GM12878 (cell line): ENCODE results near the gene CELSR1. TPM values are rescaled to one million over a fixed set of nuclear protein-coding genes. Genes with fewer than 3 reads are reported as not detected.
A peak's percentile ranks its signal among the peaks of the same experiment; 100 is the strongest.

Experiments used
- ATF3 ChIP-seq: IDR thresholded peaks from 2 replicates; pipeline ENCODE4 v1.6.1; 2011; ENCODE audit warnings: low read depth, mild to moderate bottlenecking, low read length, moderate library complexity, borderline replicate concordance; ENCODE audit errors: extremely low read depth
- BHLHE40 ChIP-seq, 2 experiments: fragments of 450-650 bp in 1 of 2; IDR thresholded peaks; 2 replicates each; pipeline ENCODE4 v1.6.1; 2011 to 2017; ENCODE audit warnings: low read depth in 2 of 2, borderline replicate concordance in 1 of 2, improper control_type of control experiment in 1 of 2, low read length in 1 of 2, mild to moderate bottlenecking in 1 of 2
- E2F8 ChIP-seq: fragments of 450-650 bp; IDR thresholded peaks from 2 replicates; pipeline ENCODE4 v1.6.1; 2018; ENCODE audit warnings: mild to moderate bottlenecking, low read depth, moderate library complexity; ENCODE audit not compliant: partially characterized antibody
- HCFC1 ChIP-seq: fragments of 150-350 bp; IDR thresholded peaks from 2 replicates; pipeline ENCODE4 v1.6.1; 2014; ENCODE audit warnings: low read length
- HDAC2 ChIP-seq: fragments of 200-600 bp; sonication (generic); IDR thresholded peaks from 2 replicates; pipeline ENCODE4 v1.6.1; 2017
- HSF1 ChIP-seq: fragments of 150-350 bp; IDR thresholded peaks from 2 replicates; pipeline ENCODE4 v1.6.1; 2014; ENCODE audit warnings: mild to moderate bottlenecking, low read depth, low read length
- IRF4 ChIP-seq: IDR thresholded peaks from 2 replicates; pipeline ENCODE4 v1.6.1; 2011; ENCODE audit warnings: low read depth, low read length
- KDM1A ChIP-seq: fragments of 200-600 bp; sonication (generic); IDR thresholded peaks from 2 replicates; pipeline ENCODE4 v1.6.1; 2016; ENCODE audit warnings: borderline replicate concordance
- NFXL1 ChIP-seq: fragments of 450-650 bp; IDR thresholded peaks from 2 replicates; pipeline ENCODE4 v1.6.1; 2017; ENCODE audit warnings: antibody characterized with exemption, mild to moderate bottlenecking, borderline replicate concordance
- NFYB ChIP-seq: IDR thresholded peaks from 2 replicates; pipeline ENCODE4 v1.6.1; 2011; ENCODE audit warnings: low read depth, mild to moderate bottlenecking, low read length, improper control_type of control experiment, moderate library complexity; ENCODE audit not compliant: insufficient read depth
- PAX5 ChIP-seq: IDR thresholded peaks from 2 replicates; pipeline ENCODE4 v1.6.1; 2011; ENCODE audit warnings: low read depth, low read length, borderline replicate concordance
- PBX3 ChIP-seq: IDR thresholded peaks from 2 replicates; pipeline ENCODE4 v1.6.1; 2011; ENCODE audit warnings: mild to moderate bottlenecking, low read depth, low read length, moderate library complexity; ENCODE audit not compliant: insufficient replicate concordance
- POLR2AphosphoS5 ChIP-seq: IDR thresholded peaks from 2 replicates; pipeline ENCODE4 v1.6.1; 2011; ENCODE audit warnings: mild to moderate bottlenecking, low read length, inconsistent platforms
- POU2F2 ChIP-seq: IDR thresholded peaks from 3 replicates; pipeline ENCODE4 v1.6.1; 2011; ENCODE audit warnings: low read depth, mild to moderate bottlenecking, low read length, borderline replicate concordance
- RAD21 ChIP-seq: IDR thresholded peaks from 2 replicates; pipeline ENCODE4 v1.6.1; 2011; ENCODE audit warnings: mild to moderate bottlenecking, low read depth, low read length, moderate library complexity; ENCODE audit not compliant: insufficient read depth
- RAD51 ChIP-seq: fragments of 450-650 bp; IDR thresholded peaks from 2 replicates; pipeline ENCODE4 v1.6.1; 2016; ENCODE audit warnings: moderate library complexity, mild to moderate bottlenecking, inconsistent platforms
- RELB ChIP-seq: fragments of 450-650 bp; IDR thresholded peaks from 2 replicates; pipeline ENCODE4 v1.6.1; 2017; ENCODE audit warnings: low read depth, mild to moderate bottlenecking, moderate library complexity
- RUNX3 ChIP-seq: IDR thresholded peaks from 2 replicates; pipeline ENCODE4 v1.6.1; 2012; ENCODE audit warnings: low read length, inconsistent platforms
- SUPT20H ChIP-seq: IDR thresholded peaks from 2 replicates; pipeline ENCODE4 v1.6.1; 2011; ENCODE audit warnings: low read depth, mild to moderate bottlenecking, low read length, moderate library complexity, borderline replicate concordance; ENCODE audit not compliant: control insufficient read depth
- SUZ12 ChIP-seq: fragments of 200-600 bp; sonication (generic); IDR thresholded peaks from one replicate; pipeline ENCODE4 v1.6.1; 2018; ENCODE audit warnings: antibody characterized with exemption, mild to moderate bottlenecking; ENCODE audit not compliant: unreplicated experiment
- TAF1 ChIP-seq: IDR thresholded peaks from 2 replicates; pipeline ENCODE4 v1.6.1; 2011; ENCODE audit warnings: mild to moderate bottlenecking, low read depth, low read length, borderline replicate concordance
- YBX1 ChIP-seq: fragments of 450-650 bp; IDR thresholded peaks from 2 replicates; pipeline ENCODE4 v1.6.1; 2016; ENCODE audit warnings: antibody characterized with exemption
- YY1 ChIP-seq: IDR thresholded peaks from 2 replicates; pipeline ENCODE4 v1.6.1; 2011; ENCODE audit warnings: low read depth, mild to moderate bottlenecking, low read length
- ZNF24 ChIP-seq: fragments of 450-650 bp; IDR thresholded peaks from 2 replicates; pipeline ENCODE4 v1.6.1; 2017; ENCODE audit warnings: antibody characterized with exemption, mild to moderate bottlenecking
- polyA plus RNA-seq, 11 experiments: library from polyadenylated mRNA; depleted of rRNA in 4 of 11; unstranded in 6 of 11; stranded (reverse) in 5 of 11; fragments of >200 nt; fragmentation: Nextera tagmentation in 4 of 11; fragmentation: Illumina TruSeq in 1 of 11; extraction: Ambion mirVana in 4 of 11; extraction: Trizol in 1 of 11; gene quantifications; 1 replicate in 1 of 11; 2 replicates in 10 of 11; pipeline versions ENCODE4 v1.2.1 to v1.2.3, GENCODE V29; 2011 to 2016; ENCODE audit warnings: inconsistent platforms in 2 of 11, missing spikeins in 2 of 11, low read depth in 1 of 11
- total RNA-seq, 4 experiments: library from RNA; depleted of rRNA in 3 of 4; stranded (reverse); fragments of >200 nt in 3 of 4; fragmentation: Illumina TruSeq in 1 of 4; extraction: Trizol in 1 of 4; gene quantifications; 2 replicates each; pipeline versions ENCODE4 v1.2.1 to v1.2.3, GENCODE V29; 2013 to 2021

CELSR1 gene
- total and polyA plus RNA-seq, 10 of the 15 experiments (the other 5 are each of a cell fraction or from before 2014, with no cell fraction given), result 0.05 to 1.7 (median 0.35) TPM; not detected in 2

GRCh38 chr22:46561435-46561905, 24.1 kb upstream of the CELSR1 start (continued):
- TF ChIP-seq RELB (peak; percentile 98), RUNX3 (no peak), ATF3 (peak; percentile 82), BHLHE40 (IDR thresholded peaks at IDR 0.05; ENCODE audit: borderline replicate concordance in 1 of 2, low read depth in 2 of 2, low read length in 1 of 2) (peak in 1 of 2 experiments; percentile 87; a peak in 2 of 4 replicates), ZNF24 (no peak), POLR2AphosphoS5 (no peak), PBX3 (no peak), NFYB (peak; percentile 82), KDM1A (no peak), YY1 (peak; percentile 96), RAD51 (peak; percentile 99), HCFC1 (peak; percentile 30; the same call in 1 of the 2 replicates), YBX1 (no peak), SUPT20H (no peak), TAF1 (no peak), IRF4 (no peak), SUZ12 (no peak), RAD21 (no peak), NFXL1 (no peak), E2F8 (no peak), HDAC2 (no peak), POU2F2 (no peak), HSF1 (no peak), PAX5 (no peak)
